Breast epithelium (tissue), 3 donors: ENCODE results near the gene BRAF.

ENCODE experiments used
- CTCF ChIP-seq, 3 donors: fragments of 450-650 bp; IDR thresholded peaks; one replicate each; pipeline ENCODE4 v1.5.1; 2016 to 2017; ENCODE audit warnings: antibody characterized with exemption in 3 of 3, mild to moderate bottlenecking in 3 of 3, moderate library complexity in 3 of 3
- POLR2A ChIP-seq: fragments of 450-650 bp; IDR thresholded peaks from one replicate; pipeline ENCODE4 v1.6.1; 2016; ENCODE audit warnings: antibody characterized with exemption, mild to moderate bottlenecking, moderate library complexity
- POLR2AphosphoS5 ChIP-seq, 3 donors: sonication (generic); formaldehyde crosslinking; IDR thresholded peaks; one replicate each; pipeline ENCODE4 v1.6.1; 2017; ENCODE audit warnings: antibody characterized with exemption in 3 of 3

GRCh38 chr7:140744005-140744404 is 180.7 kb downstream of the BRAF start:
- no peak for TF ChIP-seq CTCF (IDR thresholded peaks at IDR 0.05)
- no peak for TF ChIP-seq POLR2AphosphoS5 (IDR thresholded peaks at IDR 0.05)
- TF ChIP-seq POLR2A, result no peak
